IMR-90 (cell line): Measurements from ENCODE around the gene PLVAP.

ENCODE experiments used
- CEBPB ChIP-seq: IDR thresholded peaks from 2 replicates; pipeline ENCODE4 v1.6.1; 2012; ENCODE audit warnings: low read depth, low read length, improper control_type of control experiment
- CHD1 ChIP-seq: IDR thresholded peaks from 2 replicates; pipeline ENCODE4 v1.6.1; 2012; ENCODE audit warnings: low read depth, low read length, improper control_type of control experiment
- CTCF ChIP-seq: conservative IDR thresholded peaks from 2 replicates; pipeline ENCODE4 v1.5.1; 2012; ENCODE audit warnings: mild to moderate bottlenecking, low read depth, low read length, improper control_type of control experiment
- MAFK ChIP-seq: IDR thresholded peaks from 2 replicates; pipeline ENCODE4 v1.6.1; 2012; ENCODE audit warnings: low read depth, low read length, improper control_type of control experiment
- NFE2L2 ChIP-seq: fragments of 150-350 bp; IDR thresholded peaks from 2 replicates; pipeline ENCODE4 v1.6.1; 2016; ENCODE audit warnings: low read depth, mild to moderate bottlenecking, low read length
- POLR2A ChIP-seq: IDR thresholded peaks from 2 replicates; pipeline ENCODE4 v1.6.1; 2012; ENCODE audit warnings: mild to moderate bottlenecking, low read depth, low read length
- RAD21 ChIP-seq: IDR thresholded peaks from 2 replicates; pipeline ENCODE4 v1.6.1; 2012; ENCODE audit warnings: low read length, improper control_type of control experiment
- RCOR1 ChIP-seq: IDR thresholded peaks from 2 replicates; pipeline ENCODE4 v1.6.1; 2012; ENCODE audit warnings: mild to moderate bottlenecking, low read length, improper control_type of control experiment; ENCODE audit not compliant: insufficient replicate concordance
- SMC3 ChIP-seq: fragments of 150-350 bp; IDR thresholded peaks from 2 replicates; pipeline ENCODE4 v1.6.1; 2016; ENCODE audit warnings: low read depth, mild to moderate bottlenecking, antibody characterized with exemption, low read length, moderate library complexity
- USF2 ChIP-seq: fragments of 150-350 bp; IDR thresholded peaks from 2 replicates; pipeline ENCODE4 v1.6.1; 2017; ENCODE audit warnings: mild to moderate bottlenecking, antibody characterized with exemption, low read length, low read depth

- TF ChIP-seq CTCF (no peak), POLR2A (no peak), CEBPB (no peak), RAD21 (no peak), MAFK (no peak), USF2 (no peak), NFE2L2 (no peak), RCOR1 (no peak), SMC3 (no peak), CHD1 (no peak)
Measured at GRCh38 chr19:17404015-17404414, 26.9 kb upstream of the PLVAP start.
